Type B pancreatic cell (in vitro differentiated cells): ENCODE measurements around the gene VAMP7. TPM values are rescaled to one million over a fixed set of nuclear protein-coding genes. Genes with fewer than 3 reads are reported as not detected.

Experiments
- DNase-seq: peaks from one replicate; pipeline ENCODE4 v3.0.0; 2021; ENCODE audit warnings: mixed read lengths; ENCODE audit not compliant: unreplicated experiment; ENCODE audit errors: extremely low spot score
- H3K27ac Mint-ChIP-seq: 2 replicates; pipeline ENCODE4 v1.8.0; 2021; ENCODE audit warnings: mild to moderate bottlenecking, mixed read lengths
- H3K27me3 Mint-ChIP-seq: 2 replicates; pipeline ENCODE4 v1.8.0; 2021; ENCODE audit warnings: mixed read lengths
- H3K36me3 Mint-ChIP-seq: 2 replicates; pipeline ENCODE4 v1.8.0; 2021; ENCODE audit warnings: mixed read lengths
- H3K4me1 Mint-ChIP-seq: one replicate; pipeline ENCODE4 v1.8.0; 2021; ENCODE audit warnings: mixed read lengths; ENCODE audit not compliant: unreplicated experiment
- H3K4me3 Mint-ChIP-seq: 2 replicates; pipeline ENCODE4 v1.8.0; 2021; ENCODE audit warnings: mild to moderate bottlenecking, mixed read lengths
- H3K9me3 Mint-ChIP-seq: 2 replicates; pipeline ENCODE4 v1.8.0; 2021; ENCODE audit warnings: mixed read lengths
- CTCF ChIP-seq: fragments of 200-600 bp; sonication (generic); conservative IDR thresholded peaks from 2 replicates; pipeline ENCODE4 v1.5.0; 2021; ENCODE audit warnings: antibody characterized with exemption, mild to moderate bottlenecking
- total RNA-seq: library from RNA; stranded (reverse); gene quantifications from 2 replicates; pipeline ENCODE4 v1.2.1, GENCODE V29; 2021; ENCODE audit warnings: low replicate concordance

Gene VAMP7
- total RNA-seq, 1 donor from 2014 or later, result 23.1 TPM

GRCh38 chrX:155867821-155868220 lies 13.3 kb upstream of the VAMP7 start:
- peaks cover 5% of the 10 kb centered on the region for H3K9me3 Mint-ChIP-seq
- H3K4me3 Mint-ChIP-seq, result no peak overlapping the region
- no peak for DNase-seq
- no peak for TF ChIP-seq CTCF
- no peaks in the 10 kb centered on the region for H3K27me3 Mint-ChIP-seq
- no peaks in the 10 kb centered on the region for H3K36me3 Mint-ChIP-seq
- H3K27ac Mint-ChIP-seq, result no peak overlapping the region
- no peaks in the 10 kb centered on the region for H3K4me1 Mint-ChIP-seq

DNA sequence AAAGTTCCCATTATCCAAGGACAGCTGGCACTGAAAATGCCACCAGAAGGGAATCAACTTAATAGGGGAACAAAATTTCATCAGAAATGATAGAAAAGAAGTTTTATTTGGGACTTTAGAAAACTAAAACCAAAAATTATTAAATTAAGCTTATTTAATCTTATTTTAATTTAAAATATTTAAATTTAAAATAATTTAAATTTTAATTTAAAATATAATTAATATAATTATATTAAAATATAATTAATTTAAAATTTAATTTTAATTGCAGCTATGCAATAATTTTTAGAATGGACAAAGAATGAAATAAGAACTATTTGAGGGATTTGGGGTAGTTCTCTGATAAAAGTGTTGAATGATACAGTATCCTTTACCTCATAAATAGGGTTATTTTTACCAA lies 10.2 kb upstream of the VAMP7 start:
- Mint-ChIP-seq H3K27ac (no peak overlapping the region), H3K9me3 (no peaks in the 10 kb centered on the region), H3K36me3 (no peaks in the 10 kb centered on the region), H3K4me3 (no peak overlapping the region), H3K27me3 (peaks cover 3% of the 10 kb centered on the region), H3K4me1 (no peaks in the 10 kb centered on the region)
- no peak for TF ChIP-seq CTCF
- no peak for DNase-seq

DNA sequence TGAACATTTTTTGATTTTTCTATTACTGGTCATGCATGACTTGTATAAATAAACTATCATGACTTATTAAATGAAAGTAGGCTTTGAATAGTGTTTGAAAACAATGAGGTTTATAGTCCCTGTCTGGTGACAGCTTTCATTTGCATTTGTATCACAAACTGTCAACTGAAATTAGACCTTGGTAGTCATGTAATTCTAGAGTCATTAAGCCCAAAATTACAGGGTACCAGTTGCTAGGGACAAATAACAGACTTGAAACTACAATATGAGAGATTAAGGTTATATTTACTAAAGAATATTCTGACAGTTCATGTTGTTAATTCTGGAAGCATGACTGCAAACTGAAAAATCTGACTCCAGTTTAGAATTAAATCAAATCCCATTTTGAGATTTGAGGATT lies 9.2 kb upstream of the VAMP7 start:
- Mint-ChIP-seq H3K9me3 (no peaks in the 10 kb centered on the region), H3K27ac (no peak overlapping the region), H3K4me1 (no peaks in the 10 kb centered on the region), H3K27me3 (peaks cover 6% of the 10 kb centered on the region), H3K4me3 (no peak overlapping the region), H3K36me3 (no peaks in the 10 kb centered on the region)
- no peak for DNase-seq
- no peak for TF ChIP-seq CTCF

- H3K36me3 Mint-ChIP-seq, result no peaks in the 10 kb centered on the region
- H3K4me3 Mint-ChIP-seq, result no peak overlapping the region
- H3K27me3 Mint-ChIP-seq, result peaks cover 9% of the 10 kb centered on the region
- no peak overlapping the region for H3K27ac Mint-ChIP-seq
- no peak for DNase-seq
- H3K9me3 Mint-ChIP-seq, result no peaks in the 10 kb centered on the region
- H3K4me1 Mint-ChIP-seq, result no peaks in the 10 kb centered on the region
- TF ChIP-seq CTCF, result no peak
These were observed 8.0 kb upstream of the VAMP7 start for GRCh38 chrX:155873188-155873587.

GRCh38 chrX:155874571-155875244 lies 6.4 kb upstream of the VAMP7 start:
- H3K27ac Mint-ChIP-seq, result no peak overlapping the region
- H3K4me3 Mint-ChIP-seq, result no peak overlapping the region
- TF ChIP-seq CTCF, result no peak
- no peak for DNase-seq
- no peaks in the 10 kb centered on the region for H3K9me3 Mint-ChIP-seq
- H3K36me3 Mint-ChIP-seq, result no peaks in the 10 kb centered on the region
- no peaks in the 10 kb centered on the region for H3K4me1 Mint-ChIP-seq
- H3K27me3 Mint-ChIP-seq, result peaks cover 9% of the 10 kb centered on the region

GRCh38 chrX:155876704-155877103 lies 4.4 kb upstream of the VAMP7 start:
- H3K27me3 Mint-ChIP-seq, result peaks cover 9% of the 10 kb centered on the region
- no peaks in the 10 kb centered on the region for H3K9me3 Mint-ChIP-seq
- H3K4me1 Mint-ChIP-seq, result no peaks in the 10 kb centered on the region
- H3K27ac Mint-ChIP-seq, result no peak overlapping the region
- TF ChIP-seq CTCF, result no peak
- no peak overlapping the region for H3K4me3 Mint-ChIP-seq
- DNase-seq, result no peak
- no peaks in the 10 kb centered on the region for H3K36me3 Mint-ChIP-seq
